Hematopoietic multipotent progenitor cell (in vitro differentiated cells): ENCODE measurements around the gene AGBL3. TPM values are rescaled to one million over a fixed set of nuclear protein-coding genes. Genes with fewer than 3 reads are reported as not detected.

Source experiments
- DNase-seq, 3 donors: peaks; one replicate each; pipeline ENCODE4 v3.0.0-alpha.2; 2011 to 2015; ENCODE audit warnings: low read depth in 2 of 3, low spot score in 2 of 3
- total RNA-seq: library from RNA; depleted of rRNA; stranded (reverse); fragments of >200 nt; gene quantifications from one replicate; pipeline ENCODE4 v1.2.3, GENCODE V29; 2012

AGBL3 gene
- total RNA-seq, 1 donor, result 0.81 TPM

DNA sequence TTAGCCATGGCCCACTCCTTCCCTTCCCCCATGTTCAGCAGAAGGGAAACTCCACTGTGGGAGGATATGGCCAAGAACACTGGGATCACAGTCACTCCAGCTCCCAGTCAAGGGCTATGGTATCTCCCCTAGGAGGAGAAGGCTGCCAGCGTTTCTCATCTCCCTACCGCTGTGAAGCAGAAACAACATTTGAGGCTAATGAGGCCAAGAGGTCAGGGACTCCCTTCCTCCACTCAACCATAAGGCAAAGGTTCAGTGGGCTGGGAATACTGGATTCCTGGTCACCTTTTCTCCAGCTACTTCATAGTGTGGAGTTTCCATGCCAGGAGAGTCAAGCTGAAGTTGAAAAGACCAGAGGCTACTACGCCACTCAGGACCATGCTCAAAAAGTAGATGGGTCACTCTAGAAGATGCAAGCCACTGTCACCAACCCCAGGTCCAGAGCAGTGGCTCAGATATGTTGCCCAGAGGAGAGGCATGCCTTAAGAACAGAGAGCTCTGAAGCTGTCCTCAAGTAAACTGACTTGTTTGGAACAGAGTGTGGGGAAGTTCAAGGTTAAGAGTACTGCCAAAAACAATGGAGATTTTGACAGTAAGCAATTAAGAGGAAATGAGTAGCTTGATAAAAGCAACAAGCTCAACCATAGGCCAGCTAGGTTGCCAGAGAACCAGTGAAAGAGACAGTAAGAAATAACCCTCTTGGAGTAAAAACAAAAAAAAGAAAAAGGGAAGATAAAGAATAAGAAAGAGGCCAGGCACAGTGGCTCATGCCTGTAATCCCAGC is 157.8 kb downstream of the AGBL3 start:
- DNase-seq, result no peak

DNA sequence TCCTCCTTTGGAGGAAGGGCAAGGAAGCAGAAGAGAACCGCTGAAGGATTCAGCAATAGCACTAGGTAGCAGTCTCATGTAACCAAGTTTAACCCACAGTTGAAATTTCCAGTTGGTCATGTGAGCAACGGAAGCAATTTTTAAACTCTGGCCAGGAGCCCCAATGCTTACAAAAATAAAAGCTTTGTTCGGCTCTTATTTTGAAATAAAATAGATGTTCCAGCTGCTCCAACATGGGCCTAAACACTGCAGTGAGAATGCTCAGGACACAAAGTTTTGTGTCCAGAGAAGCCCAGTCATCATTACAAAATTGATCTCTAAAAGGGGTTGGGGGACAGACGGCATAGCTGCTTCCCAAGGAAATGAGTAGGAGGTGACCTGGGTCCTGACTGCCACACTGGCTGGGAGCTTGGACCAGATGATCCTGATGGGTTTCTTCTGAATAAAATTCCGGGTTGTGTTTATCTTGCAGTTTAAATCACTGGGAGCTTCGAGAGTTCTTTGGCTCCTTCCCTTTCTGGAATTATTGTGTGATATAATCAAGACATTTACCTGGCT is 161.1 kb downstream of the AGBL3 start:
- peak in 2 of 3 donors; percentile 57 to 86 for DNase-seq

- peak; percentile 61 to 90 (median 76) for DNase-seq
Measured at GRCh38 chr7:135147899-135148721, 161.8 kb downstream of the AGBL3 start, which contains the start of gene TMEM140. TSS of gene TMEM140 (plus strand) at chr7:135148072. CDS start at chr7:135164442, 16,370 bp downstream.

DNA sequence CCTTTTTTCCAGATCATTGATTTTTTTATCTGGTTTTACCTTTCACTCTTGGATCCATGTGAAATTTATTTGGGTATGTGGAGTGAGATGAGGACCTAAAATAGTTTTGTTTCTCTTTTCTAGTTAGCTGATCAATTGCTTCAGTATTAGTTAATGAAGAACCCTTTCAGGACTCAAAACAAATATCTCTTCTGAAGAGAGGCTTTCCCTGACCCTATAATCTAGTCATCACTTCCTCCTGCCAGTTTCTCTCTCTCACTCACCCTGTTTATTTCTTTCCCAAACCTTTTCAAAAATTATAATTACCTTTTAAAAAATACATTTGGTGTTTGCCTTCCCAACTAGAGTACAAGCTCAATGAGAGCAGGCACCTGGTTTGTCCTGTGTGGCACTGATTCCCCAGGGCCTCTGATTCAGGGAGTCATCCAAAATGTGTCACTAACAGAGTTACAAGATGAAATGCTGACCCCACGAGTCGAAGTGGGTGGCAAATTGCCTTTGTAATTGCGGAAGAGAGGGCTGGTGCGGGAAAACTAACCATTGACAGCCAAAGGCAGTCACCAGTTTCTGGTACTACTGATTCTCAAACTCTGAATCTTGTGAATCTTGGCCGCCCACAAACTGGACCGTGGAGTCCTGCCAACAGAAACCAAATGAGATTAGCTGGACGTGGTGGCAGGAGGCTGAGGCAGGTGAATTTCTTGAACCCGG is 163.9 kb downstream of the AGBL3 start:
- no peak for DNase-seq

DNA sequence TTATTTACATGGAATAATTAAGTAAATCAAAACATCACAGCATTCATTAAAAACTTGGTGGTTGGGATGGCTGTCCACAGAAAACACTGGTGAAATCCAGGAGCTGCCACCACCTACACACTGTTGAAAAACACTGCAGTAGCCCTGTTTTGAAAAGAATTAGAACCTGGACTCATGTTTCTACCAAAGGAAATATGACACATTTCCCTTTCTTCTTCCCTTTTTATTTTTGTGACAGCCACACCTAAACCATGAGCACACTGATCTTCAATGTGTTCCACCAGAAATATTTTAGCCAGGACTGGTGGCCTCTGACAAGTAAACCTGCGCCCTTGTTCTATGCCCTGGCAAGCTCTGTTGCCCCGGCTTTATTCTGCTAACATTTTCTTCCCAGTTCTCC is 164.8 kb downstream of the AGBL3 start:
- DNase-seq, result peak in 2 of 3 donors; percentile 48 to 67

DNA sequence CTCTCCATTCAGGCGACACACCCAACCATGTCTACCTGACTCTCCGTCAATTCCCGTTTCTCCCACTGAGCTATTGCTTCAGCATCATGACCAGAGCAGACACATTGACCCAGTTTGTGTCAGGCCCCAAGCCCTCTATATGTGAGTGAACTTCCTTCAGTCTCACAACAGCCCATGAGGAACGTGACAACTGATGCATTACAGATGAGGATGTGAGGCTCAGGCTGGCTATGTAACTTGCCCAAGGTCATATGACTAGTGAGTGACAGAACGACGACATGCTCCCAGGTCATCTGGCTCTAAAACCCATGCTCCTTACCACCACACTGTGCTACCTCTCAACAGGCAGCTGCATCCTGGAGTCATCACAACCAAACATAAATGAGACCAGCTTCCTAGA is 165.2 kb downstream of the AGBL3 start:
- peak in 2 of 3 donors; percentile 33 to 39 for DNase-seq

GRCh38 chr7:135152442-135152841 is 166.1 kb downstream of the AGBL3 start:
- DNase-seq, result no peak

- no peak for DNase-seq
Measured at GRCh38 chr7:135154734-135155133, 168.4 kb downstream of the AGBL3 start.

GRCh38 chr7:135156290-135156689 is 170.0 kb downstream of the AGBL3 start:
- peak in 1 of 3 donors; percentile 34 for DNase-seq

DNA sequence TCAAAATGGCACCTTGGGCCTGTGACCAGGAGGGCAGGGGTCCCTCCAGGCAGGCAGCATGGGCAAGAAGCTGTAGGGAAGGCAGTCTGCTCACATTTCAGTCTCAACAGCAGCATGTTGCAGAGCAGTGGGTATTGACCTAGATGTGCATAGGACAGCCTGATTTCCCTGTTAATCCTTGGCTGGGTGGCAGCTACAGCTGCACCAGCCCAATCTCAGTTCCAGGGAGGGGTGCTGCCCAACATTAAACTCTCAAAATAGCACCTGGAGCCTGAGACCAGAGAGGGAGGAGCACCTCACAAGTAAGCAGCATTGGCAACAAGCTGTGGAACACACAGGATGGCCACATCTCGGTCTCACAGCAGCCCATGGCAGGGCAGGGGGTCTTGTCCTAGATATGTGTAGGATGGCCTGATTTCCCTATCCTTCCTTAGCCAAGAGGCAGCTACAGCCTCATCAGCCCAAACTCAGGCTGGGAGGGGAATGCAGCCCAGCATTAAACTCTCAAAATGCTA is 171.9 kb downstream of the AGBL3 start:
- no peak for DNase-seq

- DNase-seq, result no peak
Measured at GRCh38 chr7:135158874-135159273, 172.6 kb downstream of the AGBL3 start.

DNA sequence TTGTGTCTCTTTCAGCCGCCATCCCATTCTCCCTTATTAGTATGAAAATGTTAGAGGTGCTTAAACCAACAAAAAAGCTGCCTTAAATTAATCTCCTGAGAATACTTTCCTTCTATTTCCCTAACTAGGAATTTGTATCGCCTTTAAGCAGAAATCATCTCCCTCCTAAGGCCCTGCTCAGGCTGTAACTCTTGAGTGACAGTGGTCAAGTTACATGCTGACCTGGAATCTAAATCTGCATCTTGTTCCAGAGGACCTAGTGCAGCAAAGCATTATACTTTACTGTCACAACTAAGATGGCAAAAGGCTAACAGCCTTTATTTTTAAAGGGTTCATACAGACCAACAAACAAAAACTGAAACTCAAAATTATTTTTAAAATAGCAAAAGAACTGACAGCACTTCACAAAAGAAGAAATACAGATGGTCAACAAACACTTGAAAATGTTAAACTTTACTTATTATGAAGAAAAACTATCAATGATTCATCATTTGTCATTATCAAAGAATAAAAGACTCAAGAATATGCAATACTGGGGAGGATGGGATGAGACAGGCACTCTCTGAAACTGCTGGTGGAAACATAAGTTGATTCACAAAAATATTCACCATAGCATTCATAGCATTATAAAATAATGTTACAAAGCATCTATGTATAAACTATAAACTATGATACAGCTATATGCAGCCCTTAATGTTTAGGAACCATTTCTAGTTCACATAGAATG is 173.2 kb downstream of the AGBL3 start:
- DNase-seq, result no peak

DNA sequence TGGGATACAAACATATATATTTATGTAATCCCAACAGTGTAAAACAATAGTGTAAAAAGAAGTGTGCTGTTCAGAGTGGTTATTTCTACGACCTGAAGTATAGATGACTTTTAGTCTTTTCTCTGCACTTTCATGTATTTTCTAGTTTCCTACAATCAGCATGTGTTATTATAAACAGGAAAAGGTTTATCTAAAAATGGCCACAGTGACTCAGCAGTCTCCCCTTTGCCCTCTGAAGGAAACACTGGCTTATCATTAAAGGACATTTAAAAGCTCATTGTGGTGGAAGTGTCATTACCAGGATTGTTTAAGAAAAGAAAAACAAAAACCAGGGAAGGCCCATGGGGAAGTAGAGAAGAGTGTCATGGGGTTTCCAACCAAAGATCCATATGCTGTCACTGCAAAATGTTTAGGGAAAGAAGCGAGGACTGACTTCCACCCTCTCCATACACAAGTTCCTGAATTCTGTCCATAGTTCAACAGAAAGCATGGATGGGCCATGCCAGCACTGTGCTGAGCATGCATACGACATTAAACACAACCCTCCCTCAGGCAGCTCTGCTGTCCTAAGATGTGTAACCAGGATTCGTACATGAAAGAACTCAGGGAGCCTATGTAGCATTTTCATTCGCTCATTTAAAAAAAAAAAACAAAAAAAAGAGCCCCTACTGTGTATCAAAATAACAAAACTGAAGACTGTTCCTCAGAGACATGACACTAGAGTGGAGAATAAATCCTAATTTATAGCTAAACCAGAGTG is 174.0 kb downstream of the AGBL3 start:
- peak in 2 of 3 donors; percentile 71 to 76 for DNase-seq

DNA sequence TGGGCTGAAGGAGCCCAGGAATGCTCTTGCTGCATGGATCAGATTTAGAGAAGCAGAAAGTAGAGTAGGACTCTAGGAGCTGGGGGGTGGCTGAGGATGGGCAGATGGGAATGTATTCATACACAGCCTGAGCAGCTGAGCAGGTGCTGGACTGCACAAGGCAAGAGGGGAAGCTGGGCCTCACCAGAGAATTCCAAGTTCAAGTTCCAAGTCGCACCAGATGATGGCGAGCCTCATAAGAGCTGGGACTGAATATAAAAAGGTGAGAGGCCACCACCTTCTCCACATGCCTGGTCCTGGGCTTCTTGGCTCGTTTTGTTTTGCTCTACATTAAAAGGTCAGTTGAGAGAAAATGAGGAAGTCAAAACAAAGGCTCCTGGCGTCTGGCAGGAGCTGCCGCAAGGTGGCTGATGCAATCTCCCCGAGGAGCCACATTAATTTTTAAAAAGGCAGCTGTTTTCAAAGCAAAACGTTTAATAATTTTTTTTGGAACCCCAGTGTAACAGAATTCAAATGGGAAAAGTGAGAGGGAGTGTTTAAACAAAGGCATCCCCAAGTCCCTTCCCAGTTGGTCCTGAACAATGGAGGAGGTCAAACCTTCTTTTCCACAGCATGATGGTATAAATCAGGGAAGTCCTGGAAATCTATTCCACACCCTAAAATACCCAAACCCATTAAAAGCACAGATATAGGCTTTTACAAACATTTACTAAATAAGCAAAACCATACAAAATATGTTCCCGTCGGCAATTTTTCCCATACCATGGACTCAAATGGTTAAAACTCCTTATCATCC is 174.7 kb downstream of the AGBL3 start:
- peak in 2 of 3 donors; percentile 73 to 85 for DNase-seq

GRCh38 chr7:135161669-135162068 is 175.4 kb downstream of the AGBL3 start:
- no peak for DNase-seq

- no peak for DNase-seq
Measured at GRCh38 chr7:135162382-135163001, 176.2 kb downstream of the AGBL3 start.

DNA sequence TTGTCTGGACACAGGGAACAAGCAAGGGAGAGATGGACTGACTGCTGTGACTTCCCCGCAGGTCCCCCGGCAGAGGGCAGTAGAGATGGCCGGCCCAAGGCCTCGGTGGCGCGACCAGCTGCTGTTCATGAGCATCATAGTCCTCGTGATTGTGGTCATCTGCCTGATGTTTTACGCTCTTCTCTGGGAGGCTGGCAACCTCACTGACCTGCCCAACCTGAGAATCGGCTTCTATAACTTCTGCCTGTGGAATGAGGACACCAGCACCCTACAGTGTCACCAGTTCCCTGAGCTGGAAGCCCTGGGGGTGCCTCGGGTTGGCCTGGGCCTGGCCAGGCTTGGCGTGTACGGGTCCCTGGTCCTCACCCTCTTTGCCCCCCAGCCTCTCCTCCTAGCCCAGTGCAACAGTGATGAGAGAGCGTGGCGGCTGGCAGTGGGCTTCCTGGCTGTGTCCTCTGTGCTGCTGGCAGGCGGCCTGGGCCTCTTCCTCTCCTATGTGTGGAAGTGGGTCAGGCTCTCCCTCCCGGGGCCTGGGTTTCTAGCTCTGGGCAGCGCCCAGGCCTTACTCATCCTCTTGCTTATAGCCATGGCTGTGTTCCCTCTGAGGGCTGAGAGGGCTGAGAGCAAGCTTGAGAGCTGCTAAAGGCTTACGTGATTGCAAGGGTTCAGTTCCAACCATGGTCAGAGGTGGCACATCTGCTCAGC is 178.2 kb downstream of the AGBL3 start:
- DNase-seq, result no peak
